ENCODE measurements around the gene EXOSC5. TPM values are rescaled to one million over a fixed set of nuclear protein-coding genes. Genes with fewer than 3 reads are reported as not detected.

EXOSC5 gene
- total RNA-seq, 4 donors from 2014 or later = 23.0 to 51.5 (median 31.9) TPM

- no peaks in the 10 kb centered on the region for H3K4me1 ChIP-seq
- 94% methylated on average over 5 of the region's 5 CpGs for WGBS
- no peaks in the 10 kb centered on the region for H3K9me3 ChIP-seq
- H3K36me3 ChIP-seq = peaks cover 46% of the 10 kb centered on the region
- TF ChIP-seq POLR2A (IDR thresholded peaks at IDR 0.05) (no peak), POLR2AphosphoS5 (IDR thresholded peaks at IDR 0.05) (no peak), CTCF (IDR thresholded peaks at IDR 0.05) (no peak), EP300 (IDR thresholded peaks at IDR 0.05) (no peak)
- DNase-seq (ENCODE audit: low spot score in 2 of 2) = no peak
- H3K4me3 ChIP-seq = no peak overlapping the region
- no peak overlapping the region for H3K27ac ChIP-seq
- H3K27me3 ChIP-seq = no peaks in the 10 kb centered on the region
Observed at GRCh38 chr19:41339936-41340335, 57.2 kb downstream of the EXOSC5 start.

Other genes with a start within 250 kb of the EXOSC5 start
- 1 to 10 TPM; 1.8 to 6.5 (median 2.5) TPM for gene CYP2S1, start 204.1 kb downstream of the EXOSC5 start, total RNA-seq
- 10 to 100 TPM; 18.2 to 35.8 (median 28.3) TPM for gene AXL, start 178.1 kb downstream of the EXOSC5 start, total RNA-seq
- gene HNRNPUL1, start 133.0 kb downstream of the EXOSC5 start, total RNA-seq = 100 to 1,000 TPM; 140 to 213 (median 188) TPM
- gene CCDC97, start 87.2 kb downstream of the EXOSC5 start, total RNA-seq = 10 to 100 TPM; 13.4 to 30.0 (median 18.5) TPM
- gene TGFB1, start 43.4 kb downstream of the EXOSC5 start, total RNA-seq = 10 to 100 TPM; 16.4 to 19.9 (median 17.4) TPM
- gene B9D2, start 33.2 kb downstream of the EXOSC5 start, total RNA-seq = 1 to 10 TPM; 2.8 to 9.3 (median 4.8) TPM
- gene TMEM91, start 20.8 kb downstream of the EXOSC5 start, total RNA-seq = 100 to 1,000 TPM in 2 of 4 donors, 10 to 100 TPM in 2; 29.6 to 109 (median 88.1) TPM
- 100 to 1,000 TPM in 1 of 4 donors, 10 to 100 TPM in 3; 49.7 to 112 (median 76.2) TPM for gene BCKDHA, start 459 bp upstream of the EXOSC5 start, total RNA-seq
- gene B3GNT8, start 30.0 kb upstream of the EXOSC5 start, total RNA-seq = 1 to 10 TPM; 4.7 to 9.6 (median 6.2) TPM
- gene DMAC2, start 42.6 kb upstream of the EXOSC5 start, total RNA-seq = 10 to 100 TPM; 26.1 to 36.4 (median 34.2) TPM
- gene ERICH4, start 45.8 kb upstream of the EXOSC5 start, total RNA-seq = not detected
- 1 to 10 TPM in 1 of 4 donors, not detected in 3; 2.3 TPM for gene CEACAM21, start 178.8 kb upstream of the EXOSC5 start, total RNA-seq
- gene CEACAM4, start 229.7 kb upstream of the EXOSC5 start, total RNA-seq = 1 to 10 TPM in 1 of 4 donors, not detected in 3; 1.9 TPM